ENCODE results near the gene CC2D1A. TPM values are rescaled to one million over a fixed set of nuclear protein-coding genes. Genes with fewer than 3 reads are reported as not detected.

CC2D1A gene
- total and polyA plus RNA-seq, 4 donors: 19.3 to 39.5 (median 29.4) TPM

- Histone ChIP-seq H3K27me3 (ENCODE audit: control insufficient read depth in 3 of 3, insufficient read depth in 3 of 3, low read length in 2 of 3) (peaks cover 0 to 11% (median 9%) of the 10 kb centered on the region in 3 donors), H3K36me3 (ENCODE audit: control insufficient read depth in 4 of 4, insufficient read depth in 4 of 4, low read length in 4 of 4) (no peaks in the 10 kb centered on the region), H3K4me1 (ENCODE audit: control insufficient read depth in 5 of 5, insufficient read depth in 5 of 5, low read length in 5 of 5) (peaks cover 0 to 22% (median 6%) of the 10 kb centered on the region in 5 donors), H3K4me3 (no peak overlapping the region), H3K9ac (ENCODE audit: insufficient read depth in 1 of 2, low read length in 2 of 2) (peak overlapping the region in 1 of 2 donors; percentile 3), H3K9me3 (ENCODE audit: control insufficient read depth in 4 of 4, insufficient read depth in 3 of 4, low read length in 3 of 4) (no peaks in the 10 kb centered on the region), H3K27ac (ENCODE audit: low read depth in 1 of 2, low read length in 1 of 2) (no peak overlapping the region)
- no peak for TF ChIP-seq CTCF (IDR thresholded peaks at IDR 0.05; ENCODE audit: control extremely low read depth, extremely low read depth)
- ATAC-seq (ENCODE audit: insufficient read depth, low FRiP score): no peak
- WGBS, 2 donors: 62 to 68% methylated on average over 15 of the region's 15 CpGs
- no peak for DNase-seq
Observed at GRCh38 chr19:13866463-13867046, 39.4 kb upstream of the CC2D1A start.

GRCh38 chr19:13868663-13869062 lies 37.3 kb upstream of the CC2D1A start:
- no peak for TF ChIP-seq CTCF (IDR thresholded peaks at IDR 0.05; ENCODE audit: control extremely low read depth, extremely low read depth)
- ATAC-seq (ENCODE audit: insufficient read depth, low FRiP score) (no peak), DNase-seq (no peak)
- Histone ChIP-seq H3K27ac (ENCODE audit: low read depth in 1 of 2, low read length in 1 of 2) (no peak overlapping the region), H3K4me3 (no peak overlapping the region), H3K4me1 (ENCODE audit: control insufficient read depth in 5 of 5, insufficient read depth in 5 of 5, low read length in 5 of 5) (peaks cover 0 to 16% (median 6%) of the 10 kb centered on the region in 5 donors), H3K27me3 (ENCODE audit: control insufficient read depth in 3 of 3, insufficient read depth in 3 of 3, low read length in 2 of 3) (peaks cover 0 to 11% (median 9%) of the 10 kb centered on the region in 3 donors), H3K36me3 (ENCODE audit: control insufficient read depth in 4 of 4, insufficient read depth in 4 of 4, low read length in 4 of 4) (no peaks in the 10 kb centered on the region), H3K9me3 (ENCODE audit: control insufficient read depth in 4 of 4, insufficient read depth in 3 of 4, low read length in 3 of 4) (no peaks in the 10 kb centered on the region), H3K9ac (ENCODE audit: insufficient read depth in 1 of 2, low read length in 2 of 2) (no peak overlapping the region)
- 87% methylated on average over 4 of the region's 4 CpGs for WGBS, 2 donors

GRCh38 chr19:13869281-13869680 lies 36.7 kb upstream of the CC2D1A start:
- H3K27me3 ChIP-seq (ENCODE audit: control insufficient read depth in 3 of 3, insufficient read depth in 3 of 3, low read length in 2 of 3): peaks cover 0 to 11% (median 8%) of the 10 kb centered on the region in 3 donors
- H3K4me3 ChIP-seq: no peak overlapping the region
- WGBS, 2 donors: 82 to 83% methylated on average over 12 to 13 of the region's 13 CpGs
- H3K36me3 ChIP-seq (ENCODE audit: control insufficient read depth in 4 of 4, insufficient read depth in 4 of 4, low read length in 4 of 4): no peaks in the 10 kb centered on the region
- TF ChIP-seq CTCF (IDR thresholded peaks at IDR 0.05; ENCODE audit: control extremely low read depth, extremely low read depth): no peak
- DNase-seq: no peak
- no peak for ATAC-seq (ENCODE audit: insufficient read depth, low FRiP score)
- no peaks in the 10 kb centered on the region for H3K9me3 ChIP-seq (ENCODE audit: control insufficient read depth in 4 of 4, insufficient read depth in 3 of 4, low read length in 3 of 4)
- H3K27ac ChIP-seq (ENCODE audit: low read depth in 1 of 2, low read length in 1 of 2): no peak overlapping the region
- no peak overlapping the region for H3K9ac ChIP-seq (ENCODE audit: insufficient read depth in 1 of 2, low read length in 2 of 2)
- peaks cover 0 to 13% (median 6%) of the 10 kb centered on the region in 5 donors for H3K4me1 ChIP-seq (ENCODE audit: control insufficient read depth in 5 of 5, insufficient read depth in 5 of 5, low read length in 5 of 5)

GRCh38 chr19:13870873-13871272 lies 35.1 kb upstream of the CC2D1A start:
- Histone ChIP-seq H3K27ac (ENCODE audit: low read depth in 1 of 2, low read length in 1 of 2) (no peak overlapping the region), H3K27me3 (ENCODE audit: control insufficient read depth in 3 of 3, insufficient read depth in 3 of 3, low read length in 2 of 3) (peaks cover 0 to 11% (median 6%) of the 10 kb centered on the region in 3 donors), H3K4me3 (no peak overlapping the region), H3K36me3 (ENCODE audit: control insufficient read depth in 4 of 4, insufficient read depth in 4 of 4, low read length in 4 of 4) (no peaks in the 10 kb centered on the region), H3K9ac (ENCODE audit: insufficient read depth in 1 of 2, low read length in 2 of 2) (no peak overlapping the region), H3K9me3 (ENCODE audit: control insufficient read depth in 4 of 4, insufficient read depth in 3 of 4, low read length in 3 of 4) (no peaks in the 10 kb centered on the region), H3K4me1 (ENCODE audit: control insufficient read depth in 5 of 5, insufficient read depth in 5 of 5, low read length in 5 of 5) (peaks cover 0 to 7% (median 6%) of the 10 kb centered on the region in 5 donors)
- DNase-seq (no peak), ATAC-seq (ENCODE audit: insufficient read depth, low FRiP score) (no peak)
- 92 to 99% methylated on average over 4 of the region's 4 CpGs for WGBS, 2 donors
- TF ChIP-seq CTCF (IDR thresholded peaks at IDR 0.05; ENCODE audit: control extremely low read depth, extremely low read depth): no peak

All from lung (tissue), 12 donors.